HK-2 (cell line): ENCODE results near the gene SPCS1.

ENCODE experiments used
- DNase-seq: peaks from one replicate; pipeline ENCODE4 v3.0.0-alpha.2; 2018; ENCODE audit not compliant: unreplicated experiment

SPCS1 gene

GRCh38 chr3:52730681-52731080, 24.8 kb downstream of the SPCS1 start:
- no peak for DNase-seq

- DNase-seq = no peak
Observed at GRCh38 chr3:52731590-52731989, 25.7 kb downstream of the SPCS1 start.

GRCh38 chr3:52733256-52733891, 27.5 kb downstream of the SPCS1 start:
- DNase-seq = no peak

GRCh38 chr3:52739730-52740129, 33.8 kb downstream of the SPCS1 start:
- no peak for DNase-seq

- no peak for DNase-seq
Observed at GRCh38 chr3:52742418-52743041, 36.6 kb downstream of the SPCS1 start.

- no peak for DNase-seq
Observed at GRCh38 chr3:52743152-52743551, 37.2 kb downstream of the SPCS1 start.

- no peak for DNase-seq
Observed at GRCh38 chr3:52743721-52744120, 37.8 kb downstream of the SPCS1 start.

GRCh38 chr3:52752045-52752660, 46.2 kb downstream of the SPCS1 start:
- no peak for DNase-seq

GRCh38 chr3:52754373-52754772, 48.5 kb downstream of the SPCS1 start:
- no peak for DNase-seq

GRCh38 chr3:52756141-52756540, 50.2 kb downstream of the SPCS1 start:
- no peak for DNase-seq
